ENCODE measurements around the gene ARHGAP25. TPM values are rescaled to one million over a fixed set of nuclear protein-coding genes. Genes with fewer than 3 reads are reported as not detected.

Gene ARHGAP25
- total and polyA plus RNA-seq, 10 of the 15 experiments (the other 5 are each of a cell fraction or from before 2014, with no cell fraction given) = 0.15 to 1.0 (median 0.46) TPM

- ChIA-PET SMC1A (ENCODE audit: uncharacterized antibody, unreplicated experiment) (interaction anchor here (0.6 kb wide), 1 partner anchor 280 kb away, joined by 3 read pairs; no protein-coding TSS in a partner anchor), CTCF (interaction anchor here (1.5 to 3.8 kb wide), 5 partner anchors 8 to 280 kb away, joined by 3 to 15 read pairs (median 6); no protein-coding TSS in a partner anchor), POLR2A (no interaction called here), RAD21 (ENCODE audit: unreplicated experiment) (no interaction called here)
- in situ Hi-C loops (cut with MboI) = no loop called here
- Histone ChIP-seq H3K27ac (ENCODE audit: control insufficient read depth, insufficient read depth) (no peak overlapping the region), H3K27me3 (replicated peaks in 1 of 2; ENCODE audit: control insufficient read depth in 2 of 2, insufficient read depth in 2 of 2, low read length in 1 of 2) (no peaks in the 10 kb centered on the region), H3K36me3 (ENCODE audit: control insufficient read depth in 2 of 2, insufficient read depth in 2 of 2, low read length in 1 of 2) (no peaks in the 10 kb centered on the region; a peak in 1 of 4 replicates), H4K20me1 (ENCODE audit: control insufficient read depth, insufficient read depth) (no peaks in the 10 kb centered on the region), H3K9ac (ENCODE audit: control insufficient read depth, insufficient read depth, low read length) (no peak overlapping the region), H3K9me3 (replicated peaks; ENCODE audit: control insufficient read depth, insufficient read depth, low read length) (no peaks in the 10 kb centered on the region), H2AFZ (ENCODE audit: control insufficient read depth, low read depth, low read length) (no peak overlapping the region), H3K4me2 (ENCODE audit: control insufficient read depth, insufficient read depth) (no peak overlapping the region), H3K4me3 (no peak overlapping the region), H3K79me2 (ENCODE audit: control insufficient read depth, insufficient read depth, low read length) (no peaks in the 10 kb centered on the region), H3K4me1 (ENCODE audit: control insufficient read depth, insufficient read depth, low read length) (peaks cover 29% of the 10 kb centered on the region)
- 43% methylated on average over 3 of the region's 3 CpGs for WGBS (ENCODE audit: insufficient coverage, insufficient replicate concordance, low lambda C conversion rate, missing lambda C conversion rate)
- DNase-seq (ENCODE audit: low read depth, low spot score) = no peak
- intact Hi-C loops (cut with micrococcal nuclease; ENCODE audit: unreplicated experiment) = no loop called here
- TF ChIP-seq KAT2A (conservative IDR thresholded peaks at IDR 0.05; ENCODE audit: control insufficient read depth, low read depth, low read length) (no peak), HDAC6 (IDR thresholded peaks at IDR 0.05; ENCODE audit: unreplicated experiment) (no peak), IKZF2 (IDR thresholded peaks at IDR 0.05) (no peak)
- no TSS peak for BruUV-seq (replicated peaks)
- ATAC-seq = no peak
- no peak for FAIRE-seq
Observed at GRCh38 chr2:68743531-68743930, 8.9 kb downstream of the ARHGAP25 start.

GRCh38 chr2:68744366-68744912 lies 9.8 kb downstream of the ARHGAP25 start:
- BruUV-seq (replicated peaks) = no TSS peak
- ATAC-seq (no peak), FAIRE-seq (no peak), DNase-seq (ENCODE audit: low read depth, low spot score) (no peak)
- intact Hi-C loops (cut with micrococcal nuclease; ENCODE audit: unreplicated experiment) (no loop called here), in situ Hi-C loops (cut with MboI) (no loop called here)
- ChIA-PET CTCF (interaction anchor here (0.7 to 3.8 kb wide), 7 partner anchors 9 to 257 kb away, joined by 3 to 11 read pairs (median 4); no protein-coding TSS in a partner anchor), RAD21 (ENCODE audit: unreplicated experiment) (no interaction called here), SMC1A (ENCODE audit: uncharacterized antibody, unreplicated experiment) (interaction anchor here (1.2 to 1.7 kb wide), 3 partner anchors 35 to 281 kb away, joined by 3 to 4 read pairs (median 4); no protein-coding TSS in a partner anchor), POLR2A (no interaction called here)
- Histone ChIP-seq H2AFZ (ENCODE audit: control insufficient read depth, low read depth, low read length) (no peak overlapping the region), H3K4me1 (ENCODE audit: control insufficient read depth, insufficient read depth, low read length) (peaks cover 20% of the 10 kb centered on the region), H3K4me2 (ENCODE audit: control insufficient read depth, insufficient read depth) (no peak overlapping the region), H3K27me3 (replicated peaks in 1 of 2; ENCODE audit: control insufficient read depth in 2 of 2, insufficient read depth in 2 of 2, low read length in 1 of 2) (peaks cover 0 to 1% of the 10 kb centered on the region in 2 experiments; a peak in 2 of 4 replicates), H3K9ac (ENCODE audit: control insufficient read depth, insufficient read depth, low read length) (no peak overlapping the region), H3K4me3 (no peak overlapping the region), H3K9me3 (replicated peaks; ENCODE audit: control insufficient read depth, insufficient read depth, low read length) (no peaks in the 10 kb centered on the region), H3K27ac (ENCODE audit: control insufficient read depth, insufficient read depth) (no peak overlapping the region), H3K79me2 (ENCODE audit: control insufficient read depth, insufficient read depth, low read length) (no peaks in the 10 kb centered on the region), H4K20me1 (ENCODE audit: control insufficient read depth, insufficient read depth) (no peaks in the 10 kb centered on the region), H3K36me3 (ENCODE audit: control insufficient read depth in 2 of 2, insufficient read depth in 2 of 2, low read length in 1 of 2) (no peaks in the 10 kb centered on the region; a peak in 1 of 4 replicates)
- whole genome bisulfite sequencing (ENCODE audit: insufficient coverage, insufficient replicate concordance, low lambda C conversion rate, missing lambda C conversion rate) = 88% methylated on average over 4 of the region's 4 CpGs
- TF ChIP-seq EZH2 (IDR thresholded peaks at IDR 0.05; ENCODE audit: borderline replicate concordance, control insufficient read depth, low read depth, low read length) (no peak), YBX1 (IDR thresholded peaks at IDR 0.05) (no peak), SP1 (IDR thresholded peaks at IDR 0.05; ENCODE audit: low read depth, low read length) (no peak), WRNIP1 (IDR thresholded peaks at IDR 0.05; ENCODE audit: borderline replicate concordance, low read depth, low read length) (no peak), ZNF207 (IDR thresholded peaks at IDR 0.05; ENCODE audit: borderline replicate concordance) (no peak), ELK1 (IDR thresholded peaks at IDR 0.05; ENCODE audit: low read depth, low read length) (no peak), BRCA1 (IDR thresholded peaks at IDR 0.05; ENCODE audit: low read depth, low read length) (no peak), ZZZ3 (IDR thresholded peaks at IDR 0.05; ENCODE audit: control insufficient read depth, insufficient read length, low read depth) (no peak), TCF3 (IDR thresholded peaks at IDR 0.05; ENCODE audit: borderline replicate concordance, insufficient read depth, low read depth, low read length) (no peak), IRF4 (IDR thresholded peaks at IDR 0.05; ENCODE audit: low read depth, low read length) (no peak), MLLT1 (IDR thresholded peaks at IDR 0.05) (no peak), KLF5 (IDR thresholded peaks at IDR 0.05; ENCODE audit: partially characterized antibody) (no peak), CHD4 (IDR thresholded peaks at IDR 0.05) (no peak), SMAD5 (IDR thresholded peaks at IDR 0.05; ENCODE audit: low read depth) (no peak)

Data from GM12878 (cell line).